Gastroesophageal sphincter (tissue), 4 donors: ENCODE data around the gene DST. TPM values are rescaled to one million over a fixed set of nuclear protein-coding genes. Genes with fewer than 3 reads are reported as not detected.

Experiments used
- ATAC-seq: fragments of 150-250 bp; one replicate; pipeline ENCODE4 v1.9.1; 2016; ENCODE audit warnings: mild to moderate bottlenecking, moderate library complexity
- H3K27ac ChIP-seq, 4 donors: fragments of 200-600 bp; sonication (generic) in 3 of 4; 1 replicate in 3 of 4; 2 replicates in 1 of 4; pipeline ENCODE4 v1.5.1; 2016 to 2019
- H3K27me3 ChIP-seq: fragments of 200-600 bp; sonication (generic); one replicate; pipeline ENCODE4 v1.5.1; 2019
- H3K36me3 ChIP-seq, 2 donors: fragments of 200-600 bp; sonication (generic); one replicate each; pipeline ENCODE4 v1.5.1; 2019; ENCODE audit warnings: control low read depth in 1 of 2
- H3K4me1 ChIP-seq, 3 donors: fragments of 200-600 bp; sonication (generic); 1 replicate in 2 of 3; 2 replicates in 1 of 3; pipeline ENCODE4 v1.5.1; 2016 to 2019; ENCODE audit warnings: control low read depth in 2 of 3
- H3K4me3 ChIP-seq, 2 donors: fragments of 200-600 bp; sonication (generic); one replicate each; pipeline ENCODE4 v1.5.1; 2019; ENCODE audit warnings: mild to moderate bottlenecking in 1 of 2, moderate library complexity in 1 of 2
- H3K9me3 ChIP-seq, 3 donors: fragments of 200-600 bp; sonication (generic); one replicate each; pipeline ENCODE4 v1.5.1; 2017 to 2019; ENCODE audit warnings: control low read depth in 2 of 3
- EP300 ChIP-seq: sonication (generic); formaldehyde crosslinking; IDR thresholded peaks from one replicate; pipeline ENCODE4 v1.6.1; 2017; ENCODE audit warnings: antibody characterized with exemption, mild to moderate bottlenecking
- POLR2A ChIP-seq, 2 donors: fragments of 450-650 bp; IDR thresholded peaks; one replicate each; pipeline ENCODE4 v1.6.1; 2017; ENCODE audit warnings: antibody characterized with exemption in 2 of 2, mild to moderate bottlenecking in 2 of 2, moderate library complexity in 1 of 2
- POLR2AphosphoS5 ChIP-seq: sonication (generic); formaldehyde crosslinking; IDR thresholded peaks from one replicate; pipeline ENCODE4 v1.6.1; 2017; ENCODE audit warnings: antibody characterized with exemption
- WGBS, 2 donors: methylation state at CpG; one replicate each; pipeline ENCODE4 v1.1.5; 2018; ENCODE audit warnings: low coverage in 1 of 2; 5-methylcytosine and 5-hydroxymethylcytosine counted together
- total RNA-seq, 4 donors: library from RNA; depleted of rRNA; stranded (reverse); fragments of >200 nt; gene quantifications; one replicate each; pipeline ENCODE4 v1.1.0, GENCODE V29; 2016
- TF ChIP-seq, protein P1 (sequence below), 4 experiments: fragments of 200-600 bp in 2 of 4; fragments of 450-650 bp in 2 of 4; sonication (generic) in 1 of 4; IDR thresholded peaks; one replicate each; pipeline ENCODE4 v1.5.1; 2017 to 2019; ENCODE audit warnings: antibody characterized with exemption in 4 of 4, mild to moderate bottlenecking in 2 of 4, moderate library complexity in 2 of 4

The DST gene
- total RNA-seq, 4 donors from 2014 or later: 442 to 716 (median 661) TPM

DNA sequence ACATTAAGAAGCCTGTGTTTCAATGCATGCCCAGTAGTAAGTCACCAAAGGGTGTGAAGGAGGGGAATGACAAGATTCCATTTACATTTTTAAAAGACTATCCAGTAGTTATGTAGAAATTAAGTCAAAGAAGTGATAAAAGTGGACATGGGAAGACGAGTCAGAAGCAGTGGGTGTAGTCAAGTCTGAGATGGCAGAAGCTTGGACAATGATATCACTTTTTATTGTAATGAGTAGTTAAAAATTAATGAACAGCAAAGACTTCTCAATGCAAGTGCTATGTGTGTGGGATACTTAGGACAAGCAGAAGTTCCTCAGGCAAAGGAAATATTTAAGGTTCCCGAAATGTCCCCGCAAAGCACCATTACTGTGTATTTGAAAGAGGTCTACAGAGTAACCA is 156.0 kb downstream of the DST start:
- TF ChIP-seq, protein P1, sequence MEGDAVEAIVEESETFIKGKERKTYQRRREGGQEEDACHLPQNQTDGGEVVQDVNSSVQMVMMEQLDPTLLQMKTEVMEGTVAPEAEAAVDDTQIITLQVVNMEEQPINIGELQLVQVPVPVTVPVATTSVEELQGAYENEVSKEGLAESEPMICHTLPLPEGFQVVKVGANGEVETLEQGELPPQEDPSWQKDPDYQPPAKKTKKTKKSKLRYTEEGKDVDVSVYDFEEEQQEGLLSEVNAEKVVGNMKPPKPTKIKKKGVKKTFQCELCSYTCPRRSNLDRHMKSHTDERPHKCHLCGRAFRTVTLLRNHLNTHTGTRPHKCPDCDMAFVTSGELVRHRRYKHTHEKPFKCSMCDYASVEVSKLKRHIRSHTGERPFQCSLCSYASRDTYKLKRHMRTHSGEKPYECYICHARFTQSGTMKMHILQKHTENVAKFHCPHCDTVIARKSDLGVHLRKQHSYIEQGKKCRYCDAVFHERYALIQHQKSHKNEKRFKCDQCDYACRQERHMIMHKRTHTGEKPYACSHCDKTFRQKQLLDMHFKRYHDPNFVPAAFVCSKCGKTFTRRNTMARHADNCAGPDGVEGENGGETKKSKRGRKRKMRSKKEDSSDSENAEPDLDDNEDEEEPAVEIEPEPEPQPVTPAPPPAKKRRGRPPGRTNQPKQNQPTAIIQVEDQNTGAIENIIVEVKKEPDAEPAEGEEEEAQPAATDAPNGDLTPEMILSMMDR (IDR thresholded peaks at IDR 0.05): no peak
- TF ChIP-seq EP300 (no peak), POLR2AphosphoS5 (no peak), POLR2A (IDR thresholded peaks at IDR 0.05) (no peak)
- 80 to 90% methylated on average over 3 of the region's 3 CpGs for WGBS, 2 donors
- H3K4me3 ChIP-seq: no peak overlapping the region
- peaks cover 4 to 53% (median 5%) of the 10 kb centered on the region in 3 donors for H3K4me1 ChIP-seq
- no peaks in the 10 kb centered on the region for H3K9me3 ChIP-seq
- no peak for ATAC-seq
- no peaks in the 10 kb centered on the region for H3K27me3 ChIP-seq
- H3K27ac ChIP-seq: no peak overlapping the region
- H3K36me3 ChIP-seq: peaks cover 4 to 72% of the 10 kb centered on the region in 2 donors

DNA sequence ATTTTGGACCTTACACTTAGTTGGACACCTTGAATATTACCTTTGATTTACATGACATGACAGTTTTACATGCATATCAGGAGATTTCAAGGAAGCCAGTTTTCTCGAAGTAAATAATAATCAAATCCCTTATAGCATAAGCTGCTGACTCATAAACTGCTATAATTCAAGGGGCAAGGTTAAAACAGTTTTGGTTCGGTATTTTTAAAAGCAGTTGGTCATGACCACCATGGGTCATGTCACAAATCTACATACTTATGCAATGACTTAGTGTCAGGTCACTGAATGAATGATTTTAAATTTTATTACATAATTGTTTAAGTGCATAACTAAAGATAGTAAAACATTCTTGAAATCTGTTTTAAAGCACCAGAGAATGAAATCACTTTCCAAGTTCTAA is 158.0 kb downstream of the DST start:
- Histone ChIP-seq H3K4me1 (peaks cover 0 to 41% (median 0%) of the 10 kb centered on the region in 3 donors), H3K27ac (peak overlapping the region in 3 of 4 donors; percentile 26 to 60 (median 52)), H3K27me3 (no peaks in the 10 kb centered on the region), H3K9me3 (no peaks in the 10 kb centered on the region), H3K36me3 (peaks cover 8 to 84% of the 10 kb centered on the region in 2 donors), H3K4me3 (no peak overlapping the region)
- TF ChIP-seq EP300 (no peak), POLR2AphosphoS5 (peak; percentile 31)
- WGBS, 2 donors: 22 to 33% methylated on average over 2 of the region's 2 CpGs
- no peak for ATAC-seq

DNA sequence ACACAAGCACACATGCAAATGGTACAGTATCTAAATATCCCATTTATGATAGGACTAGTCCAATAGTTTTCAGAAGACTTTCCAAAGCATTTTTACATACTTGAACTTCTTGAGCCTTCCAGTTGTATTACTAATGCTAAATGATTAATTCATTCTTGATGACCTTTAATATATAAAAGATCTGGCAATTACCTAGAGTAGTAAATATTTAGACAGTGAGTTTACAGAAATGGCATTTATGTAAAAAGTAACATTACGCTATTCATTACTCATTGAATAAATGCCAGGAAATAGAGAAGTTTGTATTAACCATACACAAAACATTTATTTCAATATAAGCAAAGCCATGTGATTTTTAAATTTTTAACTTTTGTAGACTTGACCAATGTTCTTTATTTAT is 158.8 kb downstream of the DST start:
- Histone ChIP-seq H3K9me3 (no peaks in the 10 kb centered on the region), H3K27me3 (no peaks in the 10 kb centered on the region), H3K27ac (peak overlapping the region in 2 of 4 donors; percentile 53 to 60), H3K36me3 (peaks cover 8 to 83% of the 10 kb centered on the region in 2 donors), H3K4me3 (no peak overlapping the region), H3K4me1 (peaks cover 0 to 41% (median 0%) of the 10 kb centered on the region in 3 donors)
- 32 to 40% methylated on average over 1 of the region's 1 CpG for WGBS, 2 donors
- TF ChIP-seq POLR2AphosphoS5 (peak; percentile 77), POLR2A (IDR thresholded peaks at IDR 0.05) (no peak), EP300 (no peak)
- TF ChIP-seq, protein P1 (IDR thresholded peaks at IDR 0.05): no peak
- no peak for ATAC-seq

DNA sequence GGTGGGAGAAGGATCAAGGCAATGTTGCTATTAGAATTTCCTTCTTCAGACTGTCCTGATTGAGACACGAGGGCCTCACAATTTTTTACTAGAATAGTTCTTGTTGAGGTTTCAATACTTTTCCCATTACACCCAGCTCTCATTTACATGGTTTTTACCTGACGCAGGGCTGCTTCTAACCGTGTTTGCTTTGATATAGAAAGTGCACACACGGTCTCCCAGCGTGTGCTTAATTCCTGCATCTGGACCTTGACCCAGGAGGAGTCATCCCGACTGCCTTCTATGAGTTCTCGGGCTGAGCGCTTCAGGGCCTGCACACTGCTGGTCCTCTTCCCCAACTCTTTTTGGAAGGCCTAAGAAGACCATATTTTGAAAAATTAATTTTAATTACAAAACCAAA is 160.2 kb downstream of the DST start:
- WGBS, 2 donors: 81 to 82% methylated on average over 4 to 8 of the region's 8 CpGs
- no peaks in the 10 kb centered on the region for H3K27me3 ChIP-seq
- peak overlapping the region in 2 of 4 donors; percentile 8 to 53 for H3K27ac ChIP-seq
- TF ChIP-seq EP300 (no peak), POLR2AphosphoS5 (no peak), POLR2A (IDR thresholded peaks at IDR 0.05) (no peak)
- TF ChIP-seq, protein P1 (IDR thresholded peaks at IDR 0.05): no peak
- H3K9me3 ChIP-seq: no peaks in the 10 kb centered on the region
- peaks cover 0 to 52% (median 0%) of the 10 kb centered on the region in 3 donors for H3K4me1 ChIP-seq
- H3K4me3 ChIP-seq: no peak overlapping the region
- ATAC-seq: no peak
- peaks cover 8 to 77% of the 10 kb centered on the region in 2 donors for H3K36me3 ChIP-seq

DNA sequence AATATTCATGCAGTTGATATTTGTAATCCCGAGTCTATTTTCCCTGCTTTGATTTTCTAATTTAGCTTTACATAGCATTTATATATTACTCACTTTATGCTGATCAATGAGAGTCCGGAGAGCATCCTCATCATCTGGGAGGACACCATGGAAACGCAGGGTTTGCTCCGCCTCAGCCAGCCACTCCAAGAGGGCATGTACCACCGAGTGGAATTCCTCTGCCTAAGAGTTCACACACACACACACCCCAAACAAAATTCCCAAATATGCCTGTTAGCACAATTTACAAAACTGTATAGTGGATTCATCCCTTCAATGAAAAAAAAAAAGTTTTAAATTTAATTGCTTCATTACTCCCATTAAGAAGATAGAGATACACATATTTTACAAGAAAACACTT is 160.7 kb downstream of the DST start:
- no peak overlapping the region for H3K4me3 ChIP-seq
- peaks cover 0 to 57% (median 2%) of the 10 kb centered on the region in 3 donors for H3K4me1 ChIP-seq
- no peaks in the 10 kb centered on the region for H3K27me3 ChIP-seq
- 85 to 90% methylated on average over 4 to 5 of the region's 5 CpGs for WGBS, 2 donors
- ATAC-seq: no peak
- no peak overlapping the region for H3K27ac ChIP-seq
- no peaks in the 10 kb centered on the region for H3K9me3 ChIP-seq
- H3K36me3 ChIP-seq: peaks cover 8 to 77% of the 10 kb centered on the region in 2 donors
- TF ChIP-seq, protein P1 (IDR thresholded peaks at IDR 0.05): no peak
- no peak for TF ChIP-seq POLR2AphosphoS5
- no peak for TF ChIP-seq POLR2A (IDR thresholded peaks at IDR 0.05)
- no peak for TF ChIP-seq EP300
